ENCODE results near the gene NBL1. TPM values are rescaled to one million over a fixed set of nuclear protein-coding genes. Genes with fewer than 3 reads are reported as not detected.

NBL1 gene
- total RNA-seq, 1 experiment from 2014 or later = 7.9 TPM

- H3K4me1 ChIP-seq (ENCODE audit: insufficient read depth, low read length, poor library complexity, severe bottlenecking) = peaks cover 8% of the 10 kb centered on the region
- H3K36me3 ChIP-seq (ENCODE audit: insufficient read depth, low read length, poor library complexity, severe bottlenecking) = no peaks in the 10 kb centered on the region
- no peak overlapping the region for H3K4me3 ChIP-seq (ENCODE audit: low read depth, low read length, poor library complexity, severe bottlenecking)
- no peaks in the 10 kb centered on the region for H3K27me3 ChIP-seq (replicated peaks; ENCODE audit: insufficient read depth, low read depth, low read length, poor library complexity)
- ChIA-PET CTCF (no interaction called here), POLR2A (ENCODE audit: low non-redundant PET) (no interaction called here)
- no peak for TF ChIP-seq EZH2 (IDR thresholded peaks at IDR 0.05; ENCODE audit: borderline replicate concordance, low read depth, low read length, poor library complexity, severe bottlenecking)
- no peak for TF ChIP-seq CTCF (conservative IDR thresholded peaks at IDR 0.05; ENCODE audit: low read depth, low read length)
- BruUV-seq (replicated peaks) = no TSS peak
- H3K27ac ChIP-seq (ENCODE audit: low read depth, low read length, poor library complexity, severe bottlenecking) = no peak overlapping the region
- no peaks in the 10 kb centered on the region for H3K9me3 ChIP-seq (ENCODE audit: low read depth, low read length, poor library complexity, severe bottlenecking)
- DNase-seq (ENCODE audit: low spot score) = no peak
- intact Hi-C loops (cut with micrococcal nuclease; ENCODE audit: unreplicated experiment) = loop anchor here (10.0 kb wide), 1 partner anchor 751 kb away; the partner anchor contains the start of gene ALDH4A1
Observed at GRCh38 chr1:19656134-19656779, 12.1 kb downstream of the NBL1 start.

GRCh38 chr1:19656780-19657466 lies 12.8 kb downstream of the NBL1 start:
- Histone ChIP-seq H3K27ac (ENCODE audit: low read depth, low read length, poor library complexity, severe bottlenecking) (no peak overlapping the region), H3K27me3 (replicated peaks; ENCODE audit: insufficient read depth, low read depth, low read length, poor library complexity) (no peaks in the 10 kb centered on the region), H3K36me3 (ENCODE audit: insufficient read depth, low read length, poor library complexity, severe bottlenecking) (no peaks in the 10 kb centered on the region), H3K4me3 (ENCODE audit: low read depth, low read length, poor library complexity, severe bottlenecking) (no peak overlapping the region), H3K9me3 (ENCODE audit: low read depth, low read length, poor library complexity, severe bottlenecking) (no peaks in the 10 kb centered on the region), H3K4me1 (ENCODE audit: insufficient read depth, low read length, poor library complexity, severe bottlenecking) (peaks cover 6% of the 10 kb centered on the region)
- no peak for DNase-seq (ENCODE audit: low spot score)
- BruUV-seq (replicated peaks) = no TSS peak
- CTCF ChIA-PET = interaction anchor here (0.5 kb wide), 1 partner anchor 92 kb away, joined by 3 read pairs; no protein-coding TSS in a partner anchor
- POLR2A ChIA-PET (ENCODE audit: low non-redundant PET) = no interaction called here
- intact Hi-C loops (cut with micrococcal nuclease; ENCODE audit: unreplicated experiment) = loop anchor here (10.0 kb wide), 1 partner anchor 752 kb away; the partner anchor contains the start of gene ALDH4A1
- TF ChIP-seq CTCF (conservative IDR thresholded peaks at IDR 0.05; ENCODE audit: low read depth, low read length) (no peak), EZH2 (IDR thresholded peaks at IDR 0.05; ENCODE audit: borderline replicate concordance, low read depth, low read length, poor library complexity, severe bottlenecking) (no peak)

- Histone ChIP-seq H3K27ac (ENCODE audit: low read depth, low read length, poor library complexity, severe bottlenecking) (no peak overlapping the region), H3K4me3 (ENCODE audit: low read depth, low read length, poor library complexity, severe bottlenecking) (no peak overlapping the region), H3K27me3 (replicated peaks; ENCODE audit: insufficient read depth, low read depth, low read length, poor library complexity) (peaks cover 4% of the 10 kb centered on the region), H3K36me3 (ENCODE audit: insufficient read depth, low read length, poor library complexity, severe bottlenecking) (no peaks in the 10 kb centered on the region), H3K9me3 (ENCODE audit: low read depth, low read length, poor library complexity, severe bottlenecking) (no peaks in the 10 kb centered on the region), H3K4me1 (ENCODE audit: insufficient read depth, low read length, poor library complexity, severe bottlenecking) (peaks cover under 1% of the 10 kb centered on the region)
- intact Hi-C loops (cut with micrococcal nuclease; ENCODE audit: unreplicated experiment) = loop anchor here (10.0 kb wide), 1 partner anchor 753 kb away; the partner anchor contains the start of gene ALDH4A1
- BruUV-seq (replicated peaks) = TSS peak; percentile 73
- TF ChIP-seq CTCF (conservative IDR thresholded peaks at IDR 0.05; ENCODE audit: low read depth, low read length) = no peak
- no peak for TF ChIP-seq EZH2 (IDR thresholded peaks at IDR 0.05; ENCODE audit: borderline replicate concordance, low read depth, low read length, poor library complexity, severe bottlenecking)
- no peak for DNase-seq (ENCODE audit: low spot score)
- ChIA-PET POLR2A (ENCODE audit: low non-redundant PET) (no interaction called here), CTCF (interaction anchor here (0.6 kb wide), 1 partner anchor 458 kb away, joined by 3 read pairs; no protein-coding TSS in a partner anchor)
Observed at GRCh38 chr1:19657511-19657910, 13.4 kb downstream of the NBL1 start.
